ENCODE results near the gene KIAA0825. TPM values are rescaled to one million over a fixed set of nuclear protein-coding genes. Genes with fewer than 3 reads are reported as not detected.

The KIAA0825 gene
- total and polyA plus RNA-seq, 2 of the 8 experiments (the other 6 are each of a cell fraction or from before 2014, with no cell fraction given), result 0.60 to 1.0 TPM

- Histone ChIP-seq H3K9ac (replicated peaks in 1 of 4; ENCODE audit: extremely low read depth in 1 of 4, low read depth in 3 of 4, low read length in 3 of 4) (no peak overlapping the region), H2AK5ac (ENCODE audit: low read depth, low read length) (no peak overlapping the region), H3K9me3 (ENCODE audit: insufficient read depth in 2 of 2, low read depth in 1 of 2, low read length in 1 of 2) (peaks cover 0 to 5% of the 10 kb centered on the region in 2 experiments; a peak in 3 of 4 replicates), H3K79me2 (ENCODE audit: control insufficient read depth in 1 of 2, insufficient read depth in 2 of 2, low read length in 2 of 2) (no peaks in the 10 kb centered on the region), H3K23me2 (ENCODE audit: low read depth, low read length) (no peaks in the 10 kb centered on the region), H2BK120ac (replicated peaks; ENCODE audit: low read depth, low read length) (no peak overlapping the region), H3K18ac (ENCODE audit: extremely low read depth, low read length) (no peak overlapping the region), H2BK5ac (ENCODE audit: low read depth, low read length) (no peak overlapping the region), H4K5ac (ENCODE audit: insufficient read length, low read depth, low read length) (no peak overlapping the region), H3K4me2 (ENCODE audit: insufficient read depth in 1 of 2, low read depth in 2 of 2, low read length in 2 of 2) (no peak overlapping the region), H2AFZ (ENCODE audit: low read length) (no peak overlapping the region), H3K79me1 (ENCODE audit: low read depth, low read length) (no peaks in the 10 kb centered on the region), H4K20me1 (replicated peaks in 1 of 2; ENCODE audit: control insufficient read depth in 1 of 2, insufficient read depth in 2 of 2, low read length in 2 of 2) (no peaks in the 10 kb centered on the region), H2BK15ac (ENCODE audit: low read length) (no peak overlapping the region), H3K14ac (ENCODE audit: insufficient read length) (no peak overlapping the region), H3K27ac (ENCODE audit: low read depth, low read length) (no peak overlapping the region), H3K56ac (replicated peaks; ENCODE audit: insufficient read length, low read depth, low read length) (no peak overlapping the region), H3K23ac (ENCODE audit: insufficient read length) (no peak overlapping the region), H3K36me3 (ENCODE audit: control insufficient read depth in 2 of 4, insufficient read depth in 4 of 4, low read length in 3 of 4) (no peaks in the 10 kb centered on the region), H3K4ac (replicated peaks; ENCODE audit: insufficient read length, low read depth, low read length) (no peak overlapping the region), H3K4me3 (ENCODE audit: extremely low read depth in 1 of 4, insufficient read depth in 2 of 4, low read depth in 3 of 4, low read length in 4 of 4) (no peak overlapping the region), H2BK12ac (ENCODE audit: low read depth, low read length) (no peak overlapping the region), H4K8ac (ENCODE audit: extremely low read depth, insufficient read depth, low read length) (no peak overlapping the region), H4K91ac (replicated peaks; ENCODE audit: insufficient read length, low read length) (no peak overlapping the region), H2BK20ac (ENCODE audit: low read length) (no peak overlapping the region), H3K4me1 (replicated peaks in 1 of 4; ENCODE audit: control insufficient read depth in 3 of 4, insufficient read depth in 4 of 4, low read length in 3 of 4) (peaks cover 0 to 8% (median 3%) of the 10 kb centered on the region in 4 experiments; a peak in 2 of 7 replicates), H3K27me3 (replicated peaks in 1 of 4; ENCODE audit: control insufficient read depth in 3 of 4, extremely low read depth in 1 of 4, insufficient read depth in 3 of 4, low read length in 3 of 4) (no peaks in the 10 kb centered on the region)
- WGBS, 2 experiments (ENCODE audit: extremely low coverage in 1 of 2, insufficient coverage in 1 of 2, insufficient read length in 1 of 2, insufficient replicate concordance in 2 of 2, low coverage in 1 of 2, low lambda C conversion rate in 2 of 2, missing lambda C conversion rate in 1 of 2), result 65% methylated on average over 1 of the region's 1 CpG; no CpG with 5 or more reads in 1 of the 2 experiments
- no peak for TF ChIP-seq RNF2 (IDR thresholded peaks at IDR 0.05; ENCODE audit: borderline replicate concordance, low read depth, low read length, missing control alignments, poor library complexity, severe bottlenecking)
- no peak for TF ChIP-seq SIRT6 (IDR thresholded peaks at IDR 0.05; ENCODE audit: low read length)
- TF ChIP-seq MAFK (IDR thresholded peaks at IDR 0.05; ENCODE audit: low read depth, low read length), result no peak
- no peak for TF ChIP-seq CEBPB (IDR thresholded peaks at IDR 0.05; ENCODE audit: low read depth, low read length)
- no peak for TF ChIP-seq RXRA (IDR thresholded peaks at IDR 0.05; ENCODE audit: insufficient read depth, low read depth, low read length)
- no peak for TF ChIP-seq HDAC6 (IDR thresholded peaks at IDR 0.05; ENCODE audit: low read depth, low read length)
- no peak for TF ChIP-seq CREB1 (IDR thresholded peaks at IDR 0.05)
- no peak for TF ChIP-seq FOSL1 (IDR thresholded peaks at IDR 0.05; ENCODE audit: insufficient read depth, low read depth, low read length)
- no peak for TF ChIP-seq POU5F1 (IDR thresholded peaks at IDR 0.05; ENCODE audit: low read depth, low read length)
- no peak for TF ChIP-seq ZNF274 (IDR thresholded peaks at IDR 0.05; ENCODE audit: borderline replicate concordance, extremely low read depth, low read length)
- ChIA-PET CTCF (ENCODE audit: partially characterized antibody) (interaction anchor here (1.6 kb wide), 1 partner anchor 9 kb away, joined by 4 read pairs; no protein-coding TSS in a partner anchor), POLR2A (ENCODE audit: partially characterized antibody) (interaction anchor here (1.2 to 2.5 kb wide), 2 partner anchors 30 to 38 kb away, joined by 5 to 9 read pairs; no protein-coding TSS in a partner anchor)
- no peak for FAIRE-seq
- DNase-seq (ENCODE audit: low read depth in 1 of 2, low spot score in 2 of 2), result no peak
These were observed 226.4 kb downstream of the KIAA0825 start for GRCh38 chr5:94391996-94392395.
